WERI-Rb-1 (cell line): ENCODE data around the gene NIPSNAP3A.

ENCODE experiments used
- DNase-seq: peaks from one replicate; pipeline ENCODE4 v3.0.0-alpha.2; 2020
- H3K27ac ChIP-seq: fragments of 250-450 bp; sonication (Bioruptor Pico); 2 replicates; pipeline ENCODE4 v1.5.1; 2020; ENCODE audit warnings: mild to moderate bottlenecking, moderate library complexity
- H3K27me3 ChIP-seq: fragments of 250-450 bp; sonication (Bioruptor Pico); 2 replicates; pipeline ENCODE4 v1.5.1; 2021; ENCODE audit warnings: mild to moderate bottlenecking, low read depth, moderate library complexity; ENCODE audit not compliant: insufficient read depth, severe bottlenecking
- H3K36me3 ChIP-seq: fragments of 250-450 bp; sonication (Bioruptor Pico); 2 replicates; pipeline ENCODE4 v1.5.1; 2020; ENCODE audit warnings: mild to moderate bottlenecking, moderate library complexity
- H3K4me3 ChIP-seq: 2 replicates; pipeline ENCODE4 v1.5.1; 2011; ENCODE audit warnings: low read depth, mild to moderate bottlenecking, control low read depth, low read length
- H3K9me3 ChIP-seq: fragments of 250-450 bp; sonication (Bioruptor Pico); 2 replicates; pipeline ENCODE4 v1.5.1; 2021; ENCODE audit warnings: mild to moderate bottlenecking, moderate library complexity; ENCODE audit not compliant: severe bottlenecking
- TF ChIP-seq, protein P1 (sequence below): IDR thresholded peaks from 2 replicates; pipeline ENCODE4 v1.5.1; 2011; ENCODE audit warnings: low read depth, mild to moderate bottlenecking, control low read depth, inconsistent platforms, low read length

Gene NIPSNAP3A

DNA sequence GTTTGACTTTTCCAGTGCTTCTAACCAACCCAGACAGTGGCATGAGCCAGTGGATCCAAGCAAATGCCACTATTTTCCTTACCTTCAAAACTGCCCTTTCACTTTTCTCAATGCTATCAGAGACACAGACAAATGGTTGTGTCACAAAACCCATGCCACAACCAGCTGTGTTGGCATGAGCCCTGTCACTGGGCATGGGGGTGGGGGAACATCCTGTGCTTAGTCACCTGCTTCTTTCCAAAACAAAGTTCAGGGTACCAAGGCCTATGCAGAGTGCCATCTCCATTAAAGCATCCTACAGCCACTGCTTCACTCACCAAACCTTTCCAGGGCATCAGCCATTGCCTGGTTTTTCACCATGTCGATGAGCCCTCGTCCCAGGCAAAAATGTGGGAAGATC is 46.6 kb downstream of the NIPSNAP3A start:
- DNase-seq = no peak
- no peaks in the 10 kb centered on the region; the same call in none of the 2 replicates for H3K36me3 ChIP-seq
- no peak overlapping the region for H3K4me3 ChIP-seq
- H3K27ac ChIP-seq = no peak overlapping the region
- H3K9me3 ChIP-seq = no peaks in the 10 kb centered on the region
- TF ChIP-seq, protein P1, sequence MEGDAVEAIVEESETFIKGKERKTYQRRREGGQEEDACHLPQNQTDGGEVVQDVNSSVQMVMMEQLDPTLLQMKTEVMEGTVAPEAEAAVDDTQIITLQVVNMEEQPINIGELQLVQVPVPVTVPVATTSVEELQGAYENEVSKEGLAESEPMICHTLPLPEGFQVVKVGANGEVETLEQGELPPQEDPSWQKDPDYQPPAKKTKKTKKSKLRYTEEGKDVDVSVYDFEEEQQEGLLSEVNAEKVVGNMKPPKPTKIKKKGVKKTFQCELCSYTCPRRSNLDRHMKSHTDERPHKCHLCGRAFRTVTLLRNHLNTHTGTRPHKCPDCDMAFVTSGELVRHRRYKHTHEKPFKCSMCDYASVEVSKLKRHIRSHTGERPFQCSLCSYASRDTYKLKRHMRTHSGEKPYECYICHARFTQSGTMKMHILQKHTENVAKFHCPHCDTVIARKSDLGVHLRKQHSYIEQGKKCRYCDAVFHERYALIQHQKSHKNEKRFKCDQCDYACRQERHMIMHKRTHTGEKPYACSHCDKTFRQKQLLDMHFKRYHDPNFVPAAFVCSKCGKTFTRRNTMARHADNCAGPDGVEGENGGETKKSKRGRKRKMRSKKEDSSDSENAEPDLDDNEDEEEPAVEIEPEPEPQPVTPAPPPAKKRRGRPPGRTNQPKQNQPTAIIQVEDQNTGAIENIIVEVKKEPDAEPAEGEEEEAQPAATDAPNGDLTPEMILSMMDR = no peak
- no peaks in the 10 kb centered on the region for H3K27me3 ChIP-seq

DNA sequence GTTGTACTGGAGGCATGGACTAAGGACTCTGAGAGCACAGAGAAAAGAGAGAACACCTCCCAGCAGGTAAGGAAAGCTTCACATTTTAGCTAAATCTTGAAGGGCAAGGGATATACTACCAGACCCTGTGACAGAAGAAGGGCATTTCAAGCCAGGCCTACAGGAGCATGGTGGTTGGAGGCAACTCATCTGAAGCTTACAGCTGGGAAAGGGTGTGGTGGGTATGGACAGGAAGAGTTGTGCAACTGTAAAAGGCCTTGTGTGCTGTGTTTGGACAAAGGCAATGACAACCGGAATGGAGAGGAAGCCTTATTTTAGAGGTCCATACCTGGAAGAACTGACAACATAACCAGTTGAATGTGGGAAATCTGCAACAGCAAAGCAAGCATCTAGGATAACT is 47.6 kb downstream of the NIPSNAP3A start:
- no peaks in the 10 kb centered on the region for H3K9me3 ChIP-seq
- TF ChIP-seq, protein P1 = no peak
- DNase-seq = no peak
- no peak overlapping the region for H3K27ac ChIP-seq
- H3K36me3 ChIP-seq = no peaks in the 10 kb centered on the region; the same call in none of the 2 replicates
- no peaks in the 10 kb centered on the region for H3K27me3 ChIP-seq
- no peak overlapping the region for H3K4me3 ChIP-seq

DNA sequence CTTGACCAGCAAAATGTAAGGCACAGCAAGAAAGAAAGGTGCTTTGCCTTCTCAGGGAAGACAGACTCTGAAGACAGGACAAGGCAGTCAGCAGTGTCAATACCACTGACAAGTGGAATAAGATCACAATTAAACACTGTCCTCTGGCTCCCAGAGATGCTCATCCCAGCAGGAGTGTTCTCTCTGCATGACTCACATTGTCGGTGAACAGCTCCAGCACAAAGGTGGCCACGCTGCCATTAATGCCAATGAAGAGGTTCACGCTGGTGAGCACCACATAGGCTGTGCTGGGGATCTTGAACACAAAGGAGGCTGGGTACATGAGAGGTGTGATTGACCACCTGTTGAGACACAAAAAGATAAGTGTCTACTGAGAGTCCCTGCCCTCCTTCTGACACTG is 48.4 kb downstream of the NIPSNAP3A start:
- H3K36me3 ChIP-seq = no peaks in the 10 kb centered on the region; the same call in none of the 2 replicates
- H3K9me3 ChIP-seq = no peaks in the 10 kb centered on the region
- H3K27me3 ChIP-seq = no peaks in the 10 kb centered on the region
- H3K4me3 ChIP-seq = no peak overlapping the region
- TF ChIP-seq, protein P1 = no peak
- DNase-seq = no peak
- H3K27ac ChIP-seq = no peak overlapping the region

DNA sequence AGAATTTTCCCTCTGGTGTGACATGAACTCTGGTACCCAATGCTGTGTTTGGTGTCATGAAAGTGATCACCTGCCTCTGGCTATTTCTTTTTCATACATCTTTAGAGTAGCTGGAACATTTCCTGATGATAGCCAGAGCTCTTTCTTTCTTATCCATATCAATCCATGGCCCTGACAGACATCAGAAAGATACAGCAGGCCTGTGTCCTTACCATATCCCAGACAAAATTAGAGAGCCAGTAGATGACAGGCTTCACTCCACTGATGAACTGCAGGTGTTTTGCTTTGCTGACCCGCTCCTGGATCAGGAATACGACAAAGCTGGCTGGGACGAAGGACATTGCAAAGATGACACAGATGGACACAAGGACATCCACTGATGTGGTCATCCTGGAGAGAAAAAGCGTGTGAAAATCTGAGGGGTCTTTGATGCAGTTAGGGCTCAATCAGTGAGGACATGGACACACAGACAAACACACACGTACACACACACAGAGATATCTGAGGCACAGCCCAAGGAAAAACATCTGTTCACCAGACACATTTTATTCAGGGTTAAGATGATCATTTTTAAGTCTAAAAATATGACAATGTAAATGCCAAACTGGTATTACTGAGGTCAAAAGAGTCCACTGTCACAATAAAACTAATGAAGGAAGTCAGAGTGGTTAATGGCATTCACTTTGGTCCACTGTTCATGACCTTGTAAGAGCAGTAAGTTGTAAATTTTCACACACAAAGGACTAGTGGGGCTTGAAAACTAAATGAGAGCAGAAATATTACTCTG is 50.9 kb downstream of the NIPSNAP3A start:
- peaks cover 4% of the 10 kb centered on the region for H3K36me3 ChIP-seq
- H3K27ac ChIP-seq = no peak overlapping the region
- no peaks in the 10 kb centered on the region for H3K9me3 ChIP-seq
- TF ChIP-seq, protein P1 = no peak
- no peak for DNase-seq
- no peak overlapping the region for H3K4me3 ChIP-seq
- H3K27me3 ChIP-seq = no peaks in the 10 kb centered on the region

DNA sequence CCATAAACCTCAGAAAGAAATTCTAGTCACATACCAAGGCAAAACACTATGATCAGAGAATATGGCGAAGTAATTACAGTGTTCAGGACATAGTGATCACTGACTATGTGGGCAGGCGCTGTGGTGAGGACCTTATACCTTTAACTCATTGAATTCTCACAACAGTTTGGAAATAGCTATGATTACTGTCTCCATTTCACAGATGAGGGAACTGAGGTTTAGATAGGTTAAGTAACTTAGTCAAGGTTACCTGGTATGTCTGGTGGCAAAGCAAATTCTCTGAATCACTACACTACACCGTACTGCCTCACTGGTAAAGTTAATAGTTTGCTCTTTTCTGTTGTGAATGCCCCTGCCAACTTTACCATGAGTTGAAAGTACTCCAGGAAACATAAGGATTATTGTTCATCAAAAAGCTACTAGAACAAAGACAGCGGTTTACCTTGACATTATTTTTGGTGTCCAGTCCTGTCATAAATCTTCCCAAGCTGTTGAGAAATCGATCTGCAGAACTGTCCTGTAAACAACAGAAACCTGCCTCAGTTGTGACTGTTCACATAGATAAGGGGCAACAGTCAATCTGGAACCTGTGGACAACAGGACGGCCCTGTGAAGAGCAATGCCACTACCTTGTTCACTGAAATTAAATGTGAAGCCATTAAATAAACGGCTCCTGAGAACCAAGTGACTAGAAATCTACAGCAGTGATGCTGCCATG is 52.7 kb downstream of the NIPSNAP3A start:
- Histone ChIP-seq H3K4me3 (no peak overlapping the region), H3K9me3 (no peaks in the 10 kb centered on the region), H3K36me3 (peaks cover 4% of the 10 kb centered on the region), H3K27me3 (no peaks in the 10 kb centered on the region), H3K27ac (no peak overlapping the region)
- TF ChIP-seq, protein P1 = no peak
- no peak for DNase-seq
